HG03135 (cell line): Measurements from ENCODE around the gene EHD2.
A peak's percentile ranks its signal among the peaks of the same experiment; 100 is the strongest.
"Not testable (repeated sequence)": the region's sequence is repeated elsewhere in the genome, so short reads cannot be mapped to it uniquely, and the experiment has no call there.

ENCODE experiments used
- ATAC-seq: cut with Tn5 transposase; IDR thresholded peaks from one replicate; pipeline ENCODE4 v1.9.1; 2021; ENCODE audit warnings: mild to moderate bottlenecking, moderate library complexity; ENCODE audit not compliant: unreplicated experiment

The EHD2 gene

DNA sequence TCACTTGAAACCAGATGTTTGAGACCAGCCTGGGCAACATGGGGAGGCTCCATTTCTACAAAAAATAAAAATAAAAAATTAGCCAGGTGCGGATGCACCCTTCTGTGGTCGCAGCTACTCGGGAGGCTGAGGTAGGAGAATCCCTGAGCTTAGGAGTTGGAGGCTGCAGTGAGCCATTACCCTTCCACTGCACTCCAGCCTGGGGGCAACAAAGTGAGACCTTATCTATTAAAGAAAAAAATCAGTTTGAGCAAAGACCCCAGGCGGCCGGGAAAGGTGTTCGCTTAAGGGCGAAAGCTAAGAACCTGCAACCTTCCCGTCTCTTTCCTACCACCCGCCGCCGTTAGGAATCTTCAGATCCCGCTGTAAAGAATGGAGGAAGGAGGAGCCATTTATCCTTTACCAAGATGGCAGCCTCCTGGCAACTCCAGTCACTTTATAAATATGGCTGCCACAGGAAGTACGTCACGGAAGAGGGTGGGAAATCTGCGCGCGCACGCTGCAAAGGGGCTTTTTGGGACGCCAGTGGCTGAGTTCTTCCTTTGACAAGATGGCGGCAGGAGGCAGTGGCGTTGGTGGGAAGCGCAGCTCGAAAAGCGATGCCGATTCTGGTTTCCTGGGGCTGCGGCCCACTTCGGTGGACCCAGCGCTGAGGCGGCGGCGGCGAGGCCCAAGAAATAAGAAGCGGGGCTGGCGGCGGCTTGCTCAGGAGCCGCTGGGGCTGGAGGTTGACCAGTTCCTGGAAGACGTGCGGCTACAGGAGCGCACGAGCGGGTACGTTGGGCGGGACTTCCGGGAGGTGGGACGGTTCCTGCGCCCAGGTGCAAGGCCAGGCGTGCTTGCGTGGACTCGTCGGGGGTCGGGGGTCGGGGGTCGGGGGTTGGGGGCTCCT, 32.0 kb downstream of the EHD2 start, which contains the start of gene NOP53:
NOP53 (plus strand) TSS at position 537 of the 892 bp plus-strand sequence; CDS start at position 551, 14 bp downstream.
- ATAC-seq, result peak; percentile 70

DNA sequence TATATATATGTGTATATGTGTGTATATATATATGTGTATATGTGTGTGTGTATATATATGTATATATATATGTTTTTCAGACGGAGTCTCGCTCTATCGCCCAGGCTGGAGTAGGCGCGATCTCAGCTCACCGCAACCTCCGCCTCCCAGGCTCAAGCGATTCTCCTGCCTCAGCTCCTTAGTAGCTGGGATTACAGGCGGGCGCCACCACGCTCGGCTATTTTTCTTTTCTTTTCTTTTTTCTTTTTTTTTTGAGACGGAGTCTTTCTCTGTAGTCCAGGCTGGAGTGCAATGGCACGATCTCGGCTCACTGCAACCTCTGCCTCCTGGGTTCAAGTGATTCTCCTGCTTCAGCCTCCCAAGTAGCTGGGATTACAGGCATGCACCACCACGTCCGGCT, 32.9 kb downstream of the EHD2 start:
- not testable (repeated sequence) for ATAC-seq

DNA sequence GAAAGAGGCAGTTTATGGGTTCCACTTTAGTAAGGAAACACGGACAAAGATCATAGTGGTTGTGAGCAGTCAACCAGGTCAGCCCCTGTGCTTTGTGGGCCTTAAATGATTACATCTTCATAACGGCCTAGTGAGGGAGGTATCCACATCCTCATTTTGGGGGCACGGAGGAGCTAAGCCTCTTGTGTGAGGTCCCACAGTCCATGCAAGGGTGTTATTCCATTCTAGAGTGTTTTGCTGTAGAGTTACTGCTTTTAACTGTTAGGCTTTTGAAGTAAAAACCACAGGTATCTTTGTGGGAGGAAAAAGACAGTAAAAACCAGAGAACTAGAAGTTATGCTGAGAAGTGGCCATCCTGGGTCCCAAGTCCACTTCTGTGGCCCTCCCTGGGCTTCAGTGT, 36.1 kb downstream of the EHD2 start:
- no peak for ATAC-seq

DNA sequence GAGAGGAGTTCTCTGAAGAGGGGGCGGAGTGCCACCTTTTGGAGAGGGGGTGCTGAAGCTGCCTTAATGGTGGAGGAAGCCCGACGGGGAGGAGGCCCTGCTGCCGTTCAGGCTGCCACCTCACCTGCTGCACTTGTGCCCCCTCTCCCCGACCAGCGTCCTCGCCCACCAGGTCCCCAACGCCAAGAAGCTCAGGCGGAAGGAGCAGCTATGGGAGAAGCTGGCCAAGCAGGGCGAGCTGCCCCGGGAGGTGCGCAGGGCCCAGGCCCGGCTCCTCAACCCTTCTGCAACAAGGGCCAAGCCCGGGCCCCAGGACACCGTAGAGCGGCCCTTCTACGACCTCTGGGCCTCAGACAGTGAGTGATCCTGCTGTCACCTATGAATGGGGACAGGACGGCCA, 37.5 kb downstream of the EHD2 start:
- ATAC-seq, result no peak

DNA sequence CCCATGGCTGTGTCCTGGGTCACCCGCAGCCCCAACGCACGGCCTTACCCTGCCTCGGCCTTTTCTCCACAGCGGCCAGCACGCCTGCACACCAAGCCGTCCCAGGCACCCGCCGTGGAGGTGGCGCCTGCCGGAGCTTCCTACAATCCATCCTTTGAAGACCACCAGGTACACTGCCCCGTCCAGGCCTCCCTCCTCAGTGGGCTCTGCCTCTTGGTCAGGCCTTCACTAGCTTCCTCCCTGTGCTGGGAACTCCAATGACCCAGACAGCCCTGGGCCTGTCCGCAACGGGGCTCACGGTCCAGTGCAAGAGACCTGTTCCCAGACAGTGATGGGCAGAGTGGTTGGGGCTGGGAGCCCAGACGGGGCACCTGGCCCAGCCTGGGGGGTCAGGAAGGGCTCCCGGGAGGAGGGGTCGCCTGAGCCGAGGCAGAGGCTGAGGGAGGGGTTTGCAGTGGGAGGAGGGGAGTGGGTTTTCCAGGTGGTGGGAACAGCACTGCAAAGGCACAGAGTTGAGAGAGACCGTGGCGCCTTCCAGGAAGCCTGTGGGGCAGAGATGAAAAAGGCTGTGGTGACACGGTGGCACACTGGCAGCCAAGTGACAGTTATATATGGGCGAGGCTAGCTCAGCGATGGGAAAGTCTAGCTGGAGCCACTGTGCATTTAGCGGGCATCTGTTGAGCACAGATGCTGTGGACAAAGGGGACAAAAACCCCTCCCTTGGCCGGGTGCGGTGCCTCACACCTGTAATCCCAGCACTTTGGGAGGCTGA, 39.4 kb downstream of the EHD2 start:
- no peak for ATAC-seq

DNA sequence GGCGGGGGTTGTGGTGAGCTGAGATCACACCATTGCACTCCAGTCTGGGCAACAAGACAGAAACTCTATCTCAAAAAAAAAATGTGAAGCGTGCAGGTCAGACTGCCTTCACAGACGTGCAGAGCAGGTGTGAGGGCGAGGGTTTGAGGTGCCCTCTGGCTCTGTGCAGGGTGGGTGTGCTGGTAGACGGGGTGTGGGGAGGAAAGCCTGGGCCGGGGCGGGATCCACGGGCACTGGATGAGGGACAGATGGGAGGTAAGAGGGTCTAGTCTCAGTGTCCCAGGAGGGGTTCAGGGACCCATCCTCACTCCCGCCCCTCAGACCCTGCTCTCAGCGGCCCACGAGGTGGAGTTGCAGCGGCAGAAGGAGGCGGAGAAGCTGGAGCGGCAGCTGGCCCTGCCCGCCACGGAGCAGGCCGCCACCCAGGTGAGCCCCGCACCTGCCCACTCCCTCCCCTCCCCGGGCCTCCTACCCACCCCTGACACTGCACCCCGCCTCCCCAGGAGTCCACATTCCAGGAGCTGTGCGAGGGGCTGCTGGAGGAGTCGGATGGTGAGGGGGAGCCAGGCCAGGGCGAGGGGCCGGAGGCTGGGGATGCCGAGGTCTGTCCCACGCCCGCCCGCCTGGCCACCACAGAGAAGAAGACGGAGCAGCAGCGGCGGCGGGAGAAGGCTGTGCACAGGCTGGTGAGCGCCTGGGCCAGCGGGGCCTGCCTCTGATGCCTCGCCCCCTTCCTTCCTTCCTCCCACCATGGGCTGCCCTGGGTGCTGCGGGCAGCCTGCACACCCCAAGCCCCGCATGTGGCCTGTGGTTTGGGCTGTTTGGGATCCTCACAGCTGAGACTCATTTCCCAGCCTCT, 41.2 kb downstream of the EHD2 start:
- ATAC-seq, result no peak

DNA sequence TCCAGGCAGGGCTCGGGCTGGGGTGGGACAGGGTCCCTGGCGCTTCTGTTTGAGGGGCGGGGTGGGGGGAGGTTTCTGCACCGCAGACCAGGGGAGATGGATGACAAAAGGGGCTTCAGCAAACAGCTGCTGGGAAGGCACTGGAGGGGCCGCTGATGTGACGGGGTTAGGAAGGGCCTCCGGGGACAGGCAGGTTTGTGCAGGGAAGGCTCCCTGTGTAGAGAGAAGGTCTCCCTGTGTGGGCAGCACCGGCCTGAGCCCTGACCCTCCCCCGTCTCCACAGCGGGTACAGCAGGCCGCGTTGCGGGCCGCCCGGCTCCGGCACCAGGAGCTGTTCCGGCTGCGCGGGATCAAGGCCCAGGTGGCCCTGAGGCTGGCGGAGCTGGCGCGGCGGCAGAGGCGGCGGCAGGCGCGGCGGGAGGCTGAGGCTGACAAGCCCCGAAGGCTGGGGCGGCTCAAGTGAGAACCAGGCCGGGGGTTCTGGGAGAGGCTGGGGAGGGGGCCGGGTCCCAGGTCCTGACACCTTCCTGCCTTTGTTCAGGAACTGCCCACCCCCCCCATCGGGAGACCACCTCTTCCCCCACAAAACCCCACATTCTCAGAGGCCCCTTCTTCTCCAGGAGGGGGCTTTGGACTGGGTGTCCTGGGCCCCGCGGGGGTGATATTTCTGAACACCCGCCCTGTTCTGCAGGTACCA, 42.0 kb downstream of the EHD2 start:
- ATAC-seq, result no peak

DNA sequence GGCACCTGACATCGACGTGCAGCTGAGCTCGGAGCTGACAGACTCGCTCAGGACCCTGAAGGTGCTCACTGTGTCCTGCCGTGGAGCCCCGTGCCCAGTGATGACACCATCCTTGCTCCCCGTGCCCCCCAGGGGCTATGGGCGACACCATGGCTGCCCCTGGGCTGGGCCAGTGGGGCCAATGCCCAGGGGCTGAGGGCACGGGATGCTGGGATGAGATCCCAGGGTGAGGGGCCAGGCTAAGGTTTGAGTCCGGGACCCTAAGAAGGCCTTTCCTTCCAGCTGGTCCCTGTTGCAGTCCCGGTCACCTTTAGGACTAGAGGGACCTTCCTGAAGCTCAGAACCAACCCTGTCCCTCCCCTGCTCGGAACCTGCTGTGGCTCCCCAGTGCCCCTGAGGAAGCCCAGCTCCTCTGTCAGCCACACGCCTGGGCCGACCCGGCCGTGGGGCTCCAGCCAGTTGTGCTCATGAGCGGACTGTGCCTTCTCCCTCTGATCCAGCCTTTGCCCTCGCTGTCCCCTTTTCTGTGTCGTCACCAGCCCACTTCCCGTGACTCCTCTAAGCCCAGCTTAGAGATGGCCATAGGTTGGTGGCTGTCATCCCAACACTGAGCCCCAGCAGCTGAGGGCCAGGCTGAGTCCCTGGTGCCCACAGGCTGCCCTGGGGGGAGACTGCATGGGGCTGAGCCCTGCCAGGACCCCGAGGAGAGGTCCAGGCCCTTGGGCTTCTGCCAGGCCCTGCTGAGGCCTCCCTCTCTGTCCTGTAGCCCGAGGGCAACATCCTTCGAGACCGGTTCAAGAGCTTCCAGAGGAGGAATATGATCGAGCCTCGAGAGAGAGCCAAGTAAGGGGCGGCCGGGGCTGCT, 42.8 kb downstream of the EHD2 start:
- ATAC-seq, result no peak

DNA sequence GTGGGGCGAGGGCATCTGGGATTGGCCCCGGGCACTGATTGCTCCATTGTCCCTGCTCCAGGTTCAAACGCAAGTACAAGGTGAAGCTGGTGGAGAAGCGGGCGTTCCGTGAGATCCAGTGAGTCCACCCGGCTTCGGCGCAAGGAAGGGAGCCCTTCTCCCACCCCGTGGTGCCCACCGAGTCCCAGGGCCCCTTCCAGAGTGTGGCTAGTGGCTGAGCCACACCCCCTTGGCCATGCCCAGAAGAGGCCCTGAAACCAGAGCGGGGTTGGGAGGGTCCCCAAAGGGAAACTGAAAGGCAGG, 43.4 kb downstream of the EHD2 start:
- no peak for ATAC-seq

DNA sequence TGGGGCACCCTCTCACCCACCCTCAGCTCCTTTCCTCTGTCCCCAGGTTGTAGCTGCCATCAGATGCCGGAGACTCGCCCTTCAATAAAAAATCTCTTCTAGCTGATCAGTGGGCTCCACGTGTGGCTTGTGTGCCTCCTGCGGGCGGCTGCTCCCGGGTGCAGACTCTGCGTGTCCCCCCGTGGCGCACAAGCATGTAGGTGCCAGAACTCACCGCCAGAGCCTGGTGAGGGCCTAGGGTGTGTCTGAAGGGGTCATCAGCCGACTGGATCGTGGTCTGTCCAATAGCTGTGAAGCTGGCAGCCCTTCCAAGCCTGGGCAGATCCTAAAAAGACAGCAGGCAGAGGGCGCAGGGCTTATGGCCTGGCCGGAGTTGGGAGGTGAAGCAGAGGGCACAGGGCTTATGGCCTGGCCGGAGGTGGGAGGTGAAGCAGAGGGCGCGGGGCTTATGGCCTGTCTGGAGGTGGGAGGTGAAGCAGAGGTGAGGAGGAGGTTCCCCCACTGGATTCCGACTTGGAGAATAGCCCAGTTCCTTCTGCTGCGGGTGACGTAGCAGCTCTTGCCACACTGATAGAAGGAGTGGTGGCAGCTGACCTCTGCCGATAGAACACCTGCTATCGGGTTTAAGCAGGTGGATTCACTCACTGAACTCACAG, 43.9 kb downstream of the EHD2 start:
- no peak for ATAC-seq

DNA sequence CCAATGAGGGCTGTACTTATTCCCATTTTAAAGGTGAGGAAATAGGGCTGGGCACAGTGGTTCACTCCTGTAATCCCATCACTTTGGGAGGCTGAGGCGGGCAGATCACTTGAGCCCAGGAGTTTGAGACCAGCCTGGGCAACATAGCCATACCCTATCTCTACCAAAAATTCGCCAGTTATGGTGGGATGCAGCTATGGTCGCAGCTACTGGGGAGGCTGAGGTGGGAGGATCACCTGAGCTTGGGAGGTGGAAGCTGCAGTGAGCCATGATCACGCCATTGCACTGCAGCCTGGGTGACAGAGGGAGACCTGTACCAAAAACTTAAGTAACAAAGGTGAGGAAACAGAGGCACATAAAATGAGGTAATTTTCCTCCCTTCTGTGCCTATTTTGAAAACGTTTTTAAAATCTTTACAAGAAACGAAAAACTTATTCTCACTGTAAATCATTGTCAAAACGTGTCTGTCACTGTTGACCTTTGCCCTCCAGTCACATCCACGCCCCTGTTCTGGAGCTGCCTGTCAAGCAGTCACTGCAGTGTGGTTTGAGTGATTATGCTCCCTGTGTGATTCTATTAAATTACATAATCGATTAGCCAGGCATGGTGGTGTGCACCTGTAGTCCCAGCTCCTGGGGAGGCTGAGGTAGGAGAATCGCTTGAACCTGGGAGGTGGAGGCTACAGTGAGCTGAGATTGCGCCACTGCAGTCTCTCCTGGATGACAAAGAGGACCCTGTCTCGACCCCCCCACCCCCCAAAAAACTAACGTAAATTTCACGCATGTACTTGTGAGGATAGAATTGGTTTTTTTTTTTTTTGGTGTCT, 44.6 kb downstream of the EHD2 start:
- ATAC-seq, result no peak

DNA sequence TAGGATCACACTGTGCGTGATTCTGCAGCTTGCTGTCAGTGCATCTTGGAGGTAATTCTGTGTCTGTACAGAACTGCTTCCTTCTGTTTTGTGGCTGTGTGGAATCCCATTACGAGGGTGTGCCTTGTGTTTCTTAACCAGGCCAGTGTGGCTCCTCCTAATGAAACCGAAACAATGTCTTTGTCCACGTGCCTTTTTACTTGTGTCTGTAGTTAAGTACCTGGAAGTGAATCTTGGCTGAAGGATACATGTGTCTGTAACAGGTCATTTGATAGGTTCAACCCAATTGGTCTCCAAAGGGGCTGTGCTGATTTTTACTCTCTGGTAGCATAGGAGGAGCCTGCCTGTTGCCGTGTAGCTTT, 45.2 kb downstream of the EHD2 start:
- no peak for ATAC-seq

DNA sequence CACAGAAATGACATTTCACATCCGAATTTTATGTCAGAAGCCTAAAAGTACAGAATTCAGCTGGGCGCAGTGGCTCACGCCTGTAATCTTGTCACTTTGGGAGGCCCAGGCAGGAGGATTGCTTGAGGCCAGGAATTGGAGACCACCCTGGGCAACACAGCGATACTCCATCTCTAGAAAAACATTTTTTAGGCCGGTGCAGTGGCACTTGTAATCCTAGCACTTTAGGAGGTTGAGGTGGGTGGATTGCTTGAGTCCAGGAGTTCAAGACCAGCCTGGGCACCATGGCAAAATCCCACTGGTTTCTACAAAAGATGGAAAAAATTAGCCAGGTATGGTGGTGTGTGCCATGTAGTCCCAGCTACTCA, 47.4 kb downstream of the EHD2 start:
- ATAC-seq, result no peak

DNA sequence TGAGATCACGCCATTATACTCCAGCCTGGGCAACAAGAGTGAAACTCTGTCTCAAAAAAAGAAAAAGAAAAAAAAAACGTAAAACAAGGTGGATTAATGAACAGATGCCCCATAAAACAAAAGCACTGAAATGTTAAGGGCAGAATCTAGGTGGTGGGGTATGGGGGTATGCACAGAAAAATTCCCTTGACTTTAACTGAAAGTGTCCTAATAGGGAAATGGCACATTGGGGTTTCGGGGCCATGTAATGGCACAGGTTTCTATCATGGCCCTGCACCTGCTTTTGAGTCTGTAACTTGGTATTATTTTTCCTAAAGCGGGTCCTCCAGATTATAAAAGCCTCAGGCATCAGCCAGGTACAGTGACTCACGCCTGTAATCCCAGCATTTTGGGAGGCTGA, 48.3 kb downstream of the EHD2 start:
- no peak for ATAC-seq

DNA sequence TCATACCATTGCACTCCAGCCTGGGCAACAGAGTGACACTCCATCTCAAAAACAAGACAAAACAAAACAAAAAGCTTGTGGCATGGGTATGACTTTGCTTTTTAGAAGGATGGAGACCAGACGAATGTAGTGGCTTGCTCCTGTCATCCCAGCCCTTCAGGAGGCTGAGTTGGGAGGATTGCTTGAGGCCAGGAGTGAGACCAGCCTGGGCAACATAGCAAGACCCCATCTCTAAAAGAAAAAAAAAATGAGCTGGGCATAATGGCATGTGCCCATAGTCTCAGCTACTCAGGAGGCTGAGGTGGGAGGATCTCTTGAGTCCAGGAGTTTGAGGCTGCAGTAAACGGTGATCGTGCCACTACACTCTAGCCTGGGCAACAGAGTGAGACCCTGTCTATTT, 48.9 kb downstream of the EHD2 start:
- no peak for ATAC-seq

DNA sequence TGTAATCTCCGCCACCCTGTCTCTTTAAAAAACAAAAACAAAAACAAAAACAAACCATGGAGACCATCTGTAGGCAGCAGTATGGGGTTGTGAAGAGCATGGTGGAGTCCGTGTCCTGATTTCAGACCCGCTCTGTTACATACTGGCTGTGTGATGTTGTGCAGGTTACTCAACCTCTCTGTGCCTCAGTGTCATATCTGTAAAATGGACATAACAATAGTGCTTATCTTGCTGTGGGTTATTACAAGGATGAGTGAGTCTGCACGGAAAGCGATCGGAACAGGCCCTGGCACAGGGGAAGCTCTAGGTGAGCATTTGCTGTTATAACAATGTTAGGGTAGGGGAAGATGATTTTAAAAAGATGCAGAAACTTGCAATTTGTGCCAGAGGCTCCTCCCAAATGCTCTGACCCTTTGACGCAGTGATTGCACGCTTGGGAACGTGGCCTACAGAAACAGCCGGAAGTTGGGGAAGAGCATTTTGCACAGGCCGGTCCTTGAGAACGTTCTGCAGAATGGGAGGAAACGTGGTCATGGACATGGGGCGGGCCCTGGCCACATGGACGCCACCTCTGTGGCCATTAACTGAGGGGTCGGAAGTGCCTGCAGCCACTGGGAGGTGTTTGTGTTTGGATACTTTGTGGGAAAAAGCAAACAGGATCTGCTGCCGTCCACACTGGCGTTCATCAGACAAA, 49.5 kb downstream of the EHD2 start:
- ATAC-seq, result no peak

DNA sequence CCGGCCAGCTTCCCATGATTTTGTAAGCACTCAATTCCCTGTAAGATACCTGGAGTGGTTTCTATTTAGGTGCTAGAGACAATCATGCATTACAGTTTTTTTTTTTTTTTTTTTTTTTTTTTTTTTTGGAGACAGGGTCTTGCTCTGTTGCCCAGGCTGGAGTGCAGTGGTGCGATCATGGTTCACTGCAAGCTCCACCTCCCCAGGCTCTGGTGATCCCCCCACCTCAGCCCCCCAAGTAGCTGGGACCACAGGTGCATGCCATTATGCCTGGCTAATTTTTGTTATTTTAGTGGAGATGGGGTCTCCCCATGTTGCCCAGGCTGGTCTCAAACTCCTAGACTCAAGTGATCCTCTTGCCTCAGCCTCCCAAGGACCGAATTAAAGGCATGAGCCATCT, 51.5 kb downstream of the EHD2 start:
- ATAC-seq, result not testable (repeated sequence)
